HEK293 (cell line): ENCODE measurements around the gene UNC13A.

ENCODE experiments used
- ZNF560 ChIP-seq: fragments of 450-650 bp; formaldehyde crosslinking; IDR thresholded peaks from 2 replicates; pipeline ENCODE4 v1.5.1; 2017; ENCODE audit warnings: missing biosample characterization, missing genetic modification characterization, borderline replicate concordance
- TF ChIP-seq, protein P1 (sequence below): fragments of 450-650 bp; formaldehyde crosslinking; IDR thresholded peaks from 2 replicates; pipeline ENCODE4 v1.5.1; 2016; ENCODE audit warnings: missing biosample characterization, missing genetic modification characterization
- TF ChIP-seq, protein P2 (sequence below): fragments of 450-650 bp; formaldehyde crosslinking; optimal IDR thresholded peaks from 2 replicates; pipeline ENCODE3; 2016; ENCODE audit warnings: missing biosample characterization, mild to moderate bottlenecking, missing genetic modification characterization

DNA sequence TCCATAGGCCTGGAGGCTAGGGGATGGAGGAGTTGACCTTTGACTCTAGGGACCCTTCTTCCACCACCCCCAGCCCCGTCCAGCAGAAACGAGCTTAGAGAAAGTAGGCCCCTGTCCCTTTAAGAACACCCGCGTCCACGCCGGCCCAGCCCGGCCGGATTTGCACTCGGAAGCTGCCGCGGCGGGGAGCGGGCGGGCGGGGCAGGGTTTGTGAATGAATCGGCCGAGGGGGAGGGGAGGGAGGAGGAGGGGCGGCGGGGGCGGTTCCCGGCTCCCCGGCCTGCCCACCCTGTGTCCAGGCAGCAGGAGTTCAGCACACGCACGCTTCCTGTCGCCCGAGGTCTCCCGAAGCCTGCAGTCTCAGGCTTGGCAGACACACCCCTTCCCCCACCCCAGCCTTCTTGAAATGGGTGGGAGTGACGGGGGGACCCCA, 1.5 kb downstream of the UNC13A start:
- TF ChIP-seq ZNF560 (tag by site-specific recombination) = no peak
- TF ChIP-seq, protein P1, sequence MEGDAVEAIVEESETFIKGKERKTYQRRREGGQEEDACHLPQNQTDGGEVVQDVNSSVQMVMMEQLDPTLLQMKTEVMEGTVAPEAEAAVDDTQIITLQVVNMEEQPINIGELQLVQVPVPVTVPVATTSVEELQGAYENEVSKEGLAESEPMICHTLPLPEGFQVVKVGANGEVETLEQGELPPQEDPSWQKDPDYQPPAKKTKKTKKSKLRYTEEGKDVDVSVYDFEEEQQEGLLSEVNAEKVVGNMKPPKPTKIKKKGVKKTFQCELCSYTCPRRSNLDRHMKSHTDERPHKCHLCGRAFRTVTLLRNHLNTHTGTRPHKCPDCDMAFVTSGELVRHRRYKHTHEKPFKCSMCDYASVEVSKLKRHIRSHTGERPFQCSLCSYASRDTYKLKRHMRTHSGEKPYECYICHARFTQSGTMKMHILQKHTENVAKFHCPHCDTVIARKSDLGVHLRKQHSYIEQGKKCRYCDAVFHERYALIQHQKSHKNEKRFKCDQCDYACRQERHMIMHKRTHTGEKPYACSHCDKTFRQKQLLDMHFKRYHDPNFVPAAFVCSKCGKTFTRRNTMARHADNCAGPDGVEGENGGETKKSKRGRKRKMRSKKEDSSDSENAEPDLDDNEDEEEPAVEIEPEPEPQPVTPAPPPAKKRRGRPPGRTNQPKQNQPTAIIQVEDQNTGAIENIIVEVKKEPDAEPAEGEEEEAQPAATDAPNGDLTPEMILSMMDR = no peak
- TF ChIP-seq, protein P2, sequence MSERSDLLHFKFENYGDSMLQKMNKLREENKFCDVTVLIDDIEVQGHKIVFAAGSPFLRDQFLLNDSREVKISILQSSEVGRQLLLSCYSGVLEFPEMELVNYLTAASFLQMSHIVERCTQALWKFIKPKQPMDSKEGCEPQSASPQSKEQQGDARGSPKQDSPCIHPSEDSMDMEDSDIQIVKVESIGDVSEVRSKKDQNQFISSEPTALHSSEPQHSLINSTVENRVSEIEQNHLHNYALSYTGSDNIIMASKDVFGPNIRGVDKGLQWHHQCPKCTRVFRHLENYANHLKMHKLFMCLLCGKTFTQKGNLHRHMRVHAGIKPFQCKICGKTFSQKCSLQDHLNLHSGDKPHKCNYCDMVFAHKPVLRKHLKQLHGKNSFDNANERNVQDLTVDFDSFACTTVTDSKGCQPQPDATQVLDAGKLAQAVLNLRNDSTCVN (tag by site-specific recombination) = peak; percentile 13
